ENCODE data around the gene PCLO. TPM values are rescaled to one million over a fixed set of nuclear protein-coding genes. Genes with fewer than 3 reads are reported as not detected.

The PCLO gene
- total RNA-seq, 1 experiment from 2014 or later: 3.1 TPM

- Histone ChIP-seq H3K4ac (ENCODE audit: low read depth, low read length) (no peak overlapping the region), H3K4me1 (ENCODE audit: insufficient read depth, low read length) (no peaks in the 10 kb centered on the region), H2AFZ (ENCODE audit: low read length) (no peak overlapping the region), H3K27me3 (ENCODE audit: insufficient read depth, low read length) (no peaks in the 10 kb centered on the region), H2AK5ac (ENCODE audit: insufficient read length, low read length) (no peak overlapping the region), H4K91ac (ENCODE audit: insufficient read length, low read depth, low read length) (no peak overlapping the region), H3K56ac (ENCODE audit: insufficient read length, low read depth, low read length) (no peak overlapping the region), H2BK15ac (ENCODE audit: low read depth, low read length) (no peak overlapping the region), H3K79me1 (ENCODE audit: insufficient read depth, low read depth, low read length, poor library complexity, severe bottlenecking) (no peaks in the 10 kb centered on the region), H2BK12ac (ENCODE audit: insufficient read length, low read depth, low read length) (no peak overlapping the region), H3K9ac (ENCODE audit: extremely low read depth, insufficient read length, low read length) (no peak overlapping the region), H3K9me3 (ENCODE audit: control insufficient read depth, low read depth, low read length) (peaks cover 8% of the 10 kb centered on the region), H3K23ac (ENCODE audit: insufficient read length, low read depth, low read length) (no peak overlapping the region), H3K79me2 (ENCODE audit: insufficient read depth, low read length) (no peaks in the 10 kb centered on the region), H3K23me2 (ENCODE audit: insufficient read length, low read depth, low read length, poor library complexity, severe bottlenecking) (no peaks in the 10 kb centered on the region), H4K20me1 (ENCODE audit: control insufficient read depth, insufficient read depth, insufficient read length) (no peaks in the 10 kb centered on the region), H3T11ph (ENCODE audit: low read length) (no peak overlapping the region), H2BK20ac (ENCODE audit: low read depth, low read length, poor library complexity, severe bottlenecking) (no peak overlapping the region), H3K14ac (ENCODE audit: insufficient read depth, low read length) (no peak overlapping the region), H3K27ac (ENCODE audit: insufficient read length, low read depth, low read length) (no peak overlapping the region), H4K5ac (ENCODE audit: insufficient read length, low read depth, low read length) (no peak overlapping the region), H2BK5ac (ENCODE audit: insufficient read length, low read length) (no peak overlapping the region), H3K18ac (ENCODE audit: insufficient read length, low read depth, low read length) (no peak overlapping the region), H4K8ac (replicated peaks; ENCODE audit: insufficient read length, low read depth, low read length) (no peak overlapping the region), H3K4me2 (ENCODE audit: insufficient read depth, insufficient read length, low read length) (no peak overlapping the region), H2BK120ac (ENCODE audit: low read depth, low read length, poor library complexity, severe bottlenecking) (no peak overlapping the region)
- TF ChIP-seq CTCF (conservative IDR thresholded peaks at IDR 0.05): no peak
- Mint-ChIP-seq H3K36me3 (ENCODE audit: insufficient read depth in 1 of 3, low read depth in 3 of 3) (peaks cover 7 to 11% (median 9%) of the 10 kb centered on the region in 3 experiments), H3K27me3 (ENCODE audit: low read depth) (no peaks in the 10 kb centered on the region), H3K27ac (no peak overlapping the region), H3K4me3 (no peak overlapping the region), H3K4me1 (no peaks in the 10 kb centered on the region), H3K9me3 (peaks cover 8% of the 10 kb centered on the region in 2 experiments; a peak in 4 of 5 replicates)
- no CpG with 5 or more reads among the region's 1 CpG for WGBS (ENCODE audit: extremely low coverage, insufficient read length, low lambda C conversion rate)
- DNase-seq: no peak
These were observed 16.1 kb upstream of the PCLO start for GRCh38 chr7:83178796-83179195.
